HCT116 (cell line): ENCODE results near the gene ETFDH. TPM values are rescaled to one million over a fixed set of nuclear protein-coding genes. Genes with fewer than 3 reads are reported as not detected.

Source experiments
- ATAC-seq: fragments of 200-7000 bp; cut with Tn5 transposase; 2 replicates; pipeline ENCODE4 v1.9.1; 2020; ENCODE audit warnings: mild to moderate bottlenecking, moderate library complexity
- BruUV-seq: library from RNA; stranded (reverse); fragments of 400-500 nt; replicated peaks from 2 replicates; lab custom pipeline; 2021; lab: Mats Ljungman, UMichigan
- CTCF ChIA-PET: fragments of 300-600 bp; sonication (Branson Sonifier 250); formaldehyde crosslinking; loops from one replicate; lab custom pipeline; 2021; ENCODE audit warnings: antibody characterized with exemption; lab: Charles Lee
- POLR2A ChIA-PET: fragments of 300-600, 350-600 bp; sonication (Branson Sonifier 250); formaldehyde crosslinking; loops from one replicate; lab custom pipeline; 2021; ENCODE audit warnings: antibody characterized with exemption; lab: Charles Lee
- RAD21 ChIA-PET, 2 experiments: fragments of 300-600 bp; sonication (Branson Sonifier 250); formaldehyde crosslinking; loops; one replicate each; lab custom pipeline; 2023; ENCODE audit warnings: low total read pairs in 2 of 2; ENCODE audit not compliant: uncharacterized antibody in 2 of 2, unreplicated experiment in 2 of 2, low non-redundant PET in 1 of 2; lab: Charles Lee
- DNase-seq: peaks from one replicate; pipeline ENCODE4 v3.0.0-alpha.2; 2010; ENCODE audit warnings: low read depth, low spot score
- H2AFZ ChIP-seq: fragments of 200-600 bp; shearing (Covaris generic), sonication (generic); 2 replicates; pipeline ENCODE4 v1.6.1; 2017; ENCODE audit warnings: low read depth, mixed run types, mixed read lengths, antibody characterized with exemption, low read length; ENCODE audit not compliant: poor library complexity, severe bottlenecking
- H3K27ac ChIP-seq: 2 replicates; pipeline ENCODE4 v1.5.1; 2012; ENCODE audit warnings: low read depth, low read length
- H3K27me3 ChIP-seq: fragments of 200-600 bp; sonication (generic); 2 replicates; pipeline ENCODE4 v1.6.1; 2016; ENCODE audit warnings: mixed run types, low read length, mixed read lengths; ENCODE audit not compliant: insufficient read depth
- H3K36me3 ChIP-seq, 2 experiments: fragments of 200-500 bp in 1 of 2; fragments of 200-600 bp in 1 of 2; sonication (Bioruptor generic) in 1 of 2; sonication (generic) in 1 of 2; 2 replicates each; pipeline versions ENCODE4 v1.5.1 to v1.6.1; 2014 to 2016; ENCODE audit warnings: low read length in 2 of 2, inconsistent platforms in 1 of 2, mixed read lengths in 1 of 2, mixed run types in 1 of 2; ENCODE audit not compliant: insufficient read depth in 2 of 2, control insufficient read depth in 1 of 2
- H3K4me1 ChIP-seq, 2 experiments: fragments of 200-600 bp in 1 of 2; sonication (generic) in 1 of 2; 2 replicates each; pipeline versions ENCODE4 v1.5.1 to v1.6.1; 2012 to 2017; ENCODE audit warnings: low read length in 2 of 2, inconsistent platforms in 1 of 2, mild to moderate bottlenecking in 1 of 2, mixed read lengths in 1 of 2, mixed run types in 1 of 2, moderate library complexity in 1 of 2; ENCODE audit not compliant: insufficient read depth in 2 of 2, control insufficient read depth in 1 of 2
- H3K4me2 ChIP-seq: fragments of 200-600 bp; sonication (generic); 2 replicates; pipeline ENCODE4 v1.6.1; 2017; ENCODE audit warnings: mixed run types, low read length, mixed read lengths
- H3K4me3 ChIP-seq, 2 experiments: fragments of 200-600 bp in 1 of 2; sonication (generic) in 1 of 2; replicated peaks in 1 of 2; 2 replicates each; pipeline ENCODE4 v1.5.1; 2011 to 2016; ENCODE audit warnings: low read length in 2 of 2, control low read depth in 1 of 2, low read depth in 1 of 2, mild to moderate bottlenecking in 1 of 2, mixed read lengths in 1 of 2, mixed run types in 1 of 2
- H3K79me2 ChIP-seq: fragments of 200-600 bp; sonication (generic); 2 replicates; pipeline ENCODE4 v1.6.1; 2017; ENCODE audit warnings: mild to moderate bottlenecking, mixed run types, low read length, moderate library complexity, mixed read lengths; ENCODE audit not compliant: insufficient read depth
- H3K9ac ChIP-seq: fragments of 200-600 bp; sonication (generic); 2 replicates; pipeline ENCODE4 v1.6.1; 2016; ENCODE audit warnings: low read length, mixed read lengths
- H3K9me2 ChIP-seq: fragments of 200-600 bp; sonication (generic), shearing (Covaris generic); 2 replicates; pipeline ENCODE4 v1.6.1; 2017; ENCODE audit warnings: mixed run types, mild to moderate bottlenecking, moderate library complexity; ENCODE audit not compliant: insufficient read depth
- H3K9me3 ChIP-seq, 2 experiments: fragments of 200-500 bp in 1 of 2; fragments of 200-600 bp in 1 of 2; sonication (Bioruptor generic) in 1 of 2; sonication (generic) in 1 of 2; 2 replicates each; pipeline ENCODE4 v1.6.1; 2014 to 2017; ENCODE audit warnings: low read length in 2 of 2, mixed read lengths in 2 of 2, inconsistent platforms in 1 of 2, low read depth in 1 of 2, mild to moderate bottlenecking in 1 of 2, mixed run types in 1 of 2, moderate library complexity in 1 of 2; ENCODE audit not compliant: control insufficient read depth in 1 of 2, insufficient read depth in 1 of 2
- H4K20me1 ChIP-seq: fragments of 200-600 bp; sonication (generic), shearing (Covaris generic); 2 replicates; pipeline ENCODE4 v1.6.1; 2017; ENCODE audit warnings: mixed run types, mild to moderate bottlenecking, moderate library complexity; ENCODE audit not compliant: insufficient read depth
- CEBPB ChIP-seq: IDR thresholded peaks from 2 replicates; pipeline ENCODE4 v1.6.1; 2012; ENCODE audit warnings: low read depth
- FOSL1 ChIP-seq: IDR thresholded peaks from 2 replicates; pipeline ENCODE4 v1.6.1; 2012; ENCODE audit warnings: low read depth
- MAX ChIP-seq: IDR thresholded peaks from 2 replicates; pipeline ENCODE4 v1.6.1; 2012
- POLR2AphosphoS5 ChIP-seq: IDR thresholded peaks from 2 replicates; pipeline ENCODE4 v1.6.1; 2011; ENCODE audit warnings: mild to moderate bottlenecking, low read depth, low read length, moderate library complexity
- REST ChIP-seq: IDR thresholded peaks from 2 replicates; pipeline ENCODE4 v1.6.1; 2012; ENCODE audit warnings: low read depth
- SP1 ChIP-seq: IDR thresholded peaks from 2 replicates; pipeline ENCODE4 v1.6.1; 2012; ENCODE audit warnings: low read depth
- ZFX ChIP-seq: fragments of 450-650 bp; IDR thresholded peaks from 2 replicates; pipeline ENCODE4 v1.6.1; 2017
- intact Hi-C: fragments of 100-400 bp; cut with micrococcal nuclease; formaldehyde crosslinking; loops from 2 replicates; pipeline ENCODE4 v1.10.0; 2022
- total RNA-seq: library from RNA; stranded (reverse); gene quantifications from one replicate; pipeline ENCODE4 v1.2.1, GENCODE V29; 2021; ENCODE audit not compliant: unreplicated experiment

ETFDH gene
- total RNA-seq, 1 experiment from 2014 or later: 22.2 TPM

DNA sequence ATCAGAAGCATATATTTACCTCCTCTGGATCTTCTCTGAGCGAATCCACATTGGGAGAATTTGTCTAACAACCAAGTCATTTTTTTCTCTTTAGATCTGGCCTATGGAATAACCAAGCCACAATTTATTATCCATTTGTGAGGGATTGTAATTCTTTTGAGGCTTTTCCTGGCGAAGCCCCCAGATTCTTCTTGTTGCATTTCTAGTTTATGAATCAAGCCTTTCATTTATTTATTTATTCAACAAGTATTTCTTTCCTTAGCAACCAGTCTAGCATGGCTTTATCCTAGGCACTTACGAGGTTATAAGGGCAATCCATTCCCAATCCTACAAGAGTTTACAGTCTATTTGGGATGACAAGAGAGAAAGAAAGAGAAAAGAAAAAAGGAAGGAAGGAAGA is 78.3 kb downstream of the ETFDH start:
- Histone ChIP-seq H3K27me3 (no peaks in the 10 kb centered on the region), H3K36me3 (no peaks in the 10 kb centered on the region), H3K4me3 (no peak overlapping the region), H4K20me1 (no peaks in the 10 kb centered on the region), H3K27ac (no peak overlapping the region), H3K79me2 (no peaks in the 10 kb centered on the region), H3K9ac (no peak overlapping the region), H3K4me2 (no peak overlapping the region), H2AFZ (no peak overlapping the region), H3K9me2 (no peaks in the 10 kb centered on the region), H3K9me3 (no peaks in the 10 kb centered on the region), H3K4me1 (no peaks in the 10 kb centered on the region)
- no TSS peak for BruUV-seq
- ChIA-PET CTCF (no interaction called here), RAD21 (no interaction called here), POLR2A (no interaction called here)
- TF ChIP-seq FOSL1: no peak
- TF ChIP-seq CEBPB: no peak
- TF ChIP-seq ZFX: no peak
- no peak for TF ChIP-seq POLR2AphosphoS5
- TF ChIP-seq REST: no peak
- no peak for TF ChIP-seq MAX
- no peak for TF ChIP-seq SP1
- intact Hi-C loops: no loop called here
- no peak for DNase-seq
- ATAC-seq: no peak
